Measurements from ENCODE around the gene TAS2R60. TPM values are rescaled to one million over a fixed set of nuclear protein-coding genes. Genes with fewer than 3 reads are reported as not detected.

Gene TAS2R60
- total and polyA plus RNA-seq, 2 of the 8 experiments (the other 6 are each of a cell fraction or from before 2014, with no cell fraction given): 0.15 to 0.32 TPM

- no peaks in the 10 kb centered on the region for H3K23me2 ChIP-seq (ENCODE audit: low read depth, low read length)
- H3K56ac ChIP-seq (replicated peaks; ENCODE audit: insufficient read length, low read depth, low read length): no peak overlapping the region
- H2BK12ac ChIP-seq (ENCODE audit: low read depth, low read length): no peak overlapping the region
- no peaks in the 10 kb centered on the region for H3K27me3 ChIP-seq (replicated peaks in 1 of 4; ENCODE audit: control insufficient read depth in 3 of 4, extremely low read depth in 1 of 4, insufficient read depth in 3 of 4, low read length in 3 of 4)
- WGBS, 2 experiments (ENCODE audit: extremely low coverage in 1 of 2, insufficient coverage in 1 of 2, insufficient read length in 1 of 2, insufficient replicate concordance in 2 of 2, low coverage in 1 of 2, low lambda C conversion rate in 2 of 2, missing lambda C conversion rate in 1 of 2): 91% methylated on average over 4 of the region's 4 CpGs; no CpG with 5 or more reads in 1 of the 2 experiments
- H3K9me3 ChIP-seq (ENCODE audit: insufficient read depth in 2 of 2, low read depth in 1 of 2, low read length in 1 of 2): no peaks in the 10 kb centered on the region
- ChIA-PET POLR2A (ENCODE audit: partially characterized antibody) (interaction anchor here (1.5 kb wide), 1 partner anchor 10 kb away, joined by 3 read pairs; no protein-coding TSS in a partner anchor), CTCF (ENCODE audit: partially characterized antibody) (interaction anchor here (0.6 to 1.8 kb wide), 6 partner anchors 19 to 86 kb away, joined by 3 to 4 read pairs (median 3); no protein-coding TSS in a partner anchor)
- no peaks in the 10 kb centered on the region for H3K36me3 ChIP-seq (ENCODE audit: control insufficient read depth in 2 of 4, insufficient read depth in 4 of 4, low read length in 3 of 4)
- DNase-seq (ENCODE audit: low read depth in 1 of 2, low spot score in 2 of 2) (no peak), FAIRE-seq (no peak)
- H3K4me2 ChIP-seq (ENCODE audit: insufficient read depth in 1 of 2, low read depth in 2 of 2, low read length in 2 of 2): no peak overlapping the region
- no peak overlapping the region for H2AFZ ChIP-seq (ENCODE audit: low read length)
- no peak overlapping the region for H4K8ac ChIP-seq (ENCODE audit: extremely low read depth, insufficient read depth, low read length)
- H3K79me2 ChIP-seq (ENCODE audit: control insufficient read depth in 1 of 2, insufficient read depth in 2 of 2, low read length in 2 of 2): no peaks in the 10 kb centered on the region
- H2AK5ac ChIP-seq (ENCODE audit: low read depth, low read length): no peak overlapping the region
- H3K79me1 ChIP-seq (ENCODE audit: low read depth, low read length): no peaks in the 10 kb centered on the region
- H4K20me1 ChIP-seq (replicated peaks in 1 of 2; ENCODE audit: control insufficient read depth in 1 of 2, insufficient read depth in 2 of 2, low read length in 2 of 2): no peaks in the 10 kb centered on the region
- no peak overlapping the region for H3K18ac ChIP-seq (ENCODE audit: extremely low read depth, low read length)
- H2BK20ac ChIP-seq (ENCODE audit: low read length): no peak overlapping the region
- H3K27ac ChIP-seq (ENCODE audit: low read depth, low read length): no peak overlapping the region
- H3K4me3 ChIP-seq (ENCODE audit: extremely low read depth in 1 of 4, insufficient read depth in 2 of 4, low read depth in 3 of 4, low read length in 4 of 4): no peak overlapping the region
- H3K23ac ChIP-seq (ENCODE audit: insufficient read length): no peak overlapping the region
- H3K14ac ChIP-seq (ENCODE audit: insufficient read length): no peak overlapping the region
- H3K4me1 ChIP-seq (replicated peaks in 1 of 4; ENCODE audit: control insufficient read depth in 3 of 4, insufficient read depth in 4 of 4, low read length in 3 of 4): peaks cover 0 to 2% (median 0%) of the 10 kb centered on the region in 4 experiments; a peak in 1 of 7 replicates
- no peak overlapping the region for H2BK15ac ChIP-seq (ENCODE audit: low read length)
- no peak overlapping the region for H2BK5ac ChIP-seq (ENCODE audit: low read depth, low read length)
- H2BK120ac ChIP-seq (replicated peaks; ENCODE audit: low read depth, low read length): no peak overlapping the region
- no peak overlapping the region for H4K91ac ChIP-seq (replicated peaks; ENCODE audit: insufficient read length, low read length)
- no peak overlapping the region for H4K5ac ChIP-seq (ENCODE audit: insufficient read length, low read depth, low read length)
- no peak overlapping the region for H3K9ac ChIP-seq (replicated peaks in 1 of 4; ENCODE audit: extremely low read depth in 1 of 4, low read depth in 3 of 4, low read length in 3 of 4)
- H3K4ac ChIP-seq (replicated peaks; ENCODE audit: insufficient read length, low read depth, low read length): no peak overlapping the region
- TF ChIP-seq FOSL1 (IDR thresholded peaks at IDR 0.05; ENCODE audit: insufficient read depth, low read depth, low read length) (no peak), SRF (IDR thresholded peaks at IDR 0.05; ENCODE audit: low read depth, low read length) (no peak), CHD2 (IDR thresholded peaks at IDR 0.05; ENCODE audit: low read length) (no peak), NANOG (IDR thresholded peaks at IDR 0.05; ENCODE audit: insufficient read depth, low read depth, low read length, poor library complexity, severe bottlenecking) (no peak), E2F6 (IDR thresholded peaks at IDR 0.05) (no peak), EGR1 (IDR thresholded peaks at IDR 0.05; ENCODE audit: borderline replicate concordance, low read depth, low read length) (no peak), GTF2F1 (IDR thresholded peaks at IDR 0.05; ENCODE audit: borderline replicate concordance, low read depth, low read length) (no peak), PHF8 (conservative IDR thresholded peaks at IDR 0.05; ENCODE audit: low read depth, low read length) (no peak), RBBP5 (IDR thresholded peaks at IDR 0.05; ENCODE audit: borderline replicate concordance, low read depth, low read length) (no peak), BRCA1 (IDR thresholded peaks at IDR 0.05; ENCODE audit: low read depth, low read length) (no peak), CEBPB (IDR thresholded peaks at IDR 0.05; ENCODE audit: low read depth, low read length) (no peak), POU5F1 (IDR thresholded peaks at IDR 0.05; ENCODE audit: low read depth, low read length) (no peak), EZH2 (IDR thresholded peaks at IDR 0.05; ENCODE audit: low read depth, low read length, severe bottlenecking) (no peak), CTBP2 (IDR thresholded peaks at IDR 0.05; ENCODE audit: borderline replicate concordance, insufficient read depth, insufficient read length, low read length) (no peak)
Observed at GRCh38 chr7:143455942-143456341, 12.7 kb downstream of the TAS2R60 start.
